Measurements from ENCODE around the gene FGFBP1.

FGFBP1 gene

GRCh38 chr4:15910155-15910940 is 28.2 kb downstream of the FGFBP1 start:
- no peak for DNase-seq

- no peak for DNase-seq
Measured at GRCh38 chr4:15907430-15907829, 31.1 kb downstream of the FGFBP1 start.

GRCh38 chr4:15906020-15906443 is 32.5 kb downstream of the FGFBP1 start:
- DNase-seq: no peak

GRCh38 chr4:15902746-15903145 is 35.8 kb downstream of the FGFBP1 start:
- peak; percentile 42 for DNase-seq

GRCh38 chr4:15901998-15902397 is 36.5 kb downstream of the FGFBP1 start:
- no peak for DNase-seq

- DNase-seq: no peak
Measured at GRCh38 chr4:15901007-15901406, 37.5 kb downstream of the FGFBP1 start.

GRCh38 chr4:15899511-15899910 is 39.0 kb downstream of the FGFBP1 start:
- DNase-seq: no peak

GRCh38 chr4:15898902-15899301 is 39.6 kb downstream of the FGFBP1 start:
- DNase-seq: no peak

GRCh38 chr4:15897577-15897976 is 41.0 kb downstream of the FGFBP1 start:
- DNase-seq: no peak

- DNase-seq: no peak
Measured at GRCh38 chr4:15894921-15895916, 43.3 kb downstream of the FGFBP1 start.

GRCh38 chr4:15894393-15894792 is 44.1 kb downstream of the FGFBP1 start:
- no peak for DNase-seq

GRCh38 chr4:15893962-15894361 is 44.6 kb downstream of the FGFBP1 start:
- DNase-seq: no peak

GRCh38 chr4:15891312-15891711 is 47.2 kb downstream of the FGFBP1 start:
- no peak for DNase-seq

- DNase-seq: no peak
Measured at GRCh38 chr4:15890246-15890829, 48.2 kb downstream of the FGFBP1 start.

- no peak for DNase-seq
Measured at GRCh38 chr4:15888515-15888914, 50.0 kb downstream of the FGFBP1 start.
